Left renal pelvis (tissue), 4 donors: ENCODE results near the gene LGALS7B. TPM values are rescaled to one million over a fixed set of nuclear protein-coding genes. Genes with fewer than 3 reads are reported as not detected.

Experiments used
- DNase-seq, 4 donors: peaks; one replicate each; pipeline ENCODE4 v3.0.0-alpha.2; 2013; ENCODE audit warnings: low read depth in 4 of 4, low spot score in 3 of 4
- polyA plus RNA-seq, 4 donors: library from polyadenylated mRNA; unstranded; fragments of 120-200 nt; gene quantifications; one replicate each; pipeline ENCODE4 v1.2.1, GENCODE V29; 2013; ENCODE audit not compliant: insufficient read length in 4 of 4

LGALS7B gene
- polyA plus RNA-seq, 4 donors: 0.78 to 1.9 (median 1.7) TPM

DNA sequence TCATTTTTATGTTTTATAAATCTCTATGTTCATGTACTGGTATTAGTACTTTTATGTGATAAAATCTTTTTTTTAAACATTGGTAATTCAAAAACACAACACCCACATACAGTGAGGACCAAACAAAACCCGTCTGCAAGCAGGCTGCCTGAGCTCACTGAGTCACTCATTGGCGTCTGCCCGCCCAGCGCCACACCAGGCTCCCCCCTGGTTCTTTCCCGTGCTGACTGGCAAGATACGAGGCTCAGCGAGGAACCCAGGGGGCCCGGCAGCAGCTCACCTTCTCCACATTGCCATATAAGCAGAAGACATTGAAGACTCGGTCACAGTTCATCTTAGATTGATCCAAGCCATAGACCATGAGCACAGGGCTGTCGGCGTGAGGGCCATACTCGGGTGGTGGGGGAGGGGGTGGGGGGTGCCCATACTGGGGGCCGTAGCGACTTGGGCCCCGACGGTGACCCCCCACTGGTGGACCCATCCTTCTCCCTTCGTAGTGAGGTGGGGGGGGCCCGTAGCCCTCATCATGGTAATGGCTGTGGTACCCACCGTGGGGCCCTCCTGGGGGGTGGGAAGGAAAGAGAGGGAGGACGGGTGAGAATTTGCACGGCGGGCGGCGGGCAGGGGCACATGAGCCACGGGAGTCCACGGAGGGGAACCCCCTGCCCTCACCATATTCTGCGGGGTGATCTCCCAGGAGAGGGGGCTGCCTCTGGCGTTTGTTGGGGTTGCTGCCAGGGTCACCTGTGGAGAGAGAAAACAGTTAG is 51.0 kb downstream of the LGALS7B start:
- no peak for DNase-seq

DNA sequence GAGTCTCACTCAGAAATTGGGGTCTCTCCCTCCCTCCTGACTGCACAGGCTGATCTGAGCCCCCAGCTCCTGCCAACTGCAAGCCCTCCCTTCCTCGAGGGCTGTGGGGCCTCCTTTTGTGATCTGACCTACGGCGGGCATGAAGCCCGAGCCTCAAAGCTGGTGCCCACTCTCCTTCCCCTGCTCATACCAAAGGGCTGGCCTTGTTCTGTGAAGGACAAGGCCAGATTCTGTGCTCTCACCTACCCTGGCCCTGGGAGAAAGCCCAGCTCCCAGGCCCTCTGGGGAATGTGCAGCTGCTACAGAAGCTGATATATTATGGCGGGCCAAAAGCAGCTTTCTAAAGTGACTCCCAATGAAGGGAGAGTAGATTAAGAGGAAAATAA is 51.6 kb downstream of the LGALS7B start:
- DNase-seq: no peak

Other genes starting within 250 kb of the LGALS7B start
- 1 to 10 TPM; 2.0 to 4.2 (median 3.1) TPM for gene MAP4K1, start 171.2 kb upstream of the LGALS7B start, polyA plus RNA-seq
- 100 to 1,000 TPM; 209 to 326 (median 302) TPM for gene EIF3K, start 170.0 kb upstream of the LGALS7B start, polyA plus RNA-seq
- 100 to 1,000 TPM; 470 to 694 (median 623) TPM for gene ACTN4, start 141.6 kb upstream of the LGALS7B start, polyA plus RNA-seq
- 10 to 100 TPM in 1 of 4 donors, 1 to 10 TPM in 2, under 1 TPM in 1; 0.41 to 10.6 (median 5.4) TPM for gene CAPN12, start 44.7 kb upstream of the LGALS7B start, polyA plus RNA-seq
- under 1 TPM in 1 of 4 donors, not detected in 3; 0.57 TPM for gene LGALS7, start 15.7 kb upstream of the LGALS7B start, polyA plus RNA-seq
- 1 to 10 TPM in 3 of 4 donors, under 1 TPM in 1; 0.89 to 2.2 (median 1.5) TPM for gene LGALS4, start 23.7 kb downstream of the LGALS7B start, polyA plus RNA-seq
- 100 to 1,000 TPM in 3 of 4 donors, 10 to 100 TPM in 1; 78.6 to 155 (median 139) TPM for gene ECH1, start 42.6 kb downstream of the LGALS7B start, polyA plus RNA-seq
- gene HNRNPL, start 60.8 kb downstream of the LGALS7B start, polyA plus RNA-seq: 100 to 1,000 TPM; 362 to 527 (median 473) TPM
- gene RINL, start 89.1 kb downstream of the LGALS7B start, polyA plus RNA-seq: 10 to 100 TPM in 1 of 4 donors, 1 to 10 TPM in 3; 2.9 to 10.6 (median 6.7) TPM
- 10 to 100 TPM; 37.9 to 48.3 (median 43.6) TPM for gene SIRT2, start 110.4 kb downstream of the LGALS7B start, polyA plus RNA-seq
- gene NFKBIB, start 110.8 kb downstream of the LGALS7B start, polyA plus RNA-seq: 10 to 100 TPM in 1 of 4 donors, 1 to 10 TPM in 3; 5.1 to 12.9 (median 7.1) TPM
- gene CCER2, start 123.0 kb downstream of the LGALS7B start, polyA plus RNA-seq: 1 to 10 TPM in 1 of 4 donors, under 1 TPM in 2, not detected in 1; 0.38 to 1.1 (median 0.46) TPM
- 10 to 100 TPM; 31.4 to 64.3 (median 41.1) TPM for gene SARS2, start 141.6 kb downstream of the LGALS7B start, polyA plus RNA-seq
- gene MRPS12, start 141.7 kb downstream of the LGALS7B start, polyA plus RNA-seq: 10 to 100 TPM; 11.9 to 32.1 (median 17.6) TPM
- gene FBXO17, start 186.5 kb downstream of the LGALS7B start, polyA plus RNA-seq: 10 to 100 TPM; 40.2 to 86.3 (median 60.3) TPM
- gene FBXO27, start 243.3 kb downstream of the LGALS7B start, polyA plus RNA-seq: 1 to 10 TPM; 3.9 to 9.8 (median 8.7) TPM